Endothelial cell of umbilical vein (primary cell): ENCODE results near the gene BORA. TPM values are rescaled to one million over a fixed set of nuclear protein-coding genes. Genes with fewer than 3 reads are reported as not detected.

Experiments used
- BruUV-seq: library from RNA; stranded (reverse); fragments of 400-500 nt; replicated peaks from 2 replicates; lab custom pipeline; 2021; lab: Mats Ljungman, UMichigan
- CTCF ChIA-PET: fragments of 300-600, 350-600 bp; sonication (Branson Sonifier 250); formaldehyde crosslinking; loops from one replicate; lab custom pipeline; 2021; ENCODE audit warnings: antibody characterized with exemption, inconsistent platforms; lab: Charles Lee
- POLR2A ChIA-PET: fragments of 300-600, 350-600 bp; sonication (Branson Sonifier 250); formaldehyde crosslinking; loops from one replicate; lab custom pipeline; 2021; ENCODE audit warnings: antibody characterized with exemption, inconsistent platforms; lab: Charles Lee
- DNase-seq: peaks from one replicate; pipeline ENCODE4 v3.0.0-alpha.2; 2011; ENCODE audit warnings: low read depth, low spot score
- FAIRE-seq: peaks from 2 replicates; lab custom pipeline; 2011; peaks lifted over from hg19 to GRCh38; lab: Jason Lieb, UNC
- H2AFZ ChIP-seq: 2 replicates; pipeline ENCODE4 v1.6.0; 2012; ENCODE audit warnings: low read depth, low read length, control low read depth, inconsistent platforms
- H3K27ac ChIP-seq: 2 replicates; pipeline ENCODE4 v1.5.1; 2011; ENCODE audit warnings: low read depth, mild to moderate bottlenecking, control low read depth, low read length, moderate library complexity; ENCODE audit not compliant: insufficient read depth
- H3K27me3 ChIP-seq, 2 experiments: 2 replicates each; pipeline versions ENCODE4 v1.6.0 to v1.6.1; 2011; ENCODE audit warnings: low read length in 2 of 2, mixed read lengths in 1 of 2; ENCODE audit not compliant: control insufficient read depth in 2 of 2, insufficient read depth in 2 of 2
- H3K36me3 ChIP-seq, 2 experiments: 2 replicates in 1 of 2; 3 replicates in 1 of 2; pipeline ENCODE4 v1.5.1; 2011; ENCODE audit warnings: low read length in 2 of 2, mild to moderate bottlenecking in 1 of 2, moderate library complexity in 1 of 2; ENCODE audit not compliant: control insufficient read depth in 2 of 2, insufficient read depth in 2 of 2; ENCODE audit errors: extremely low read depth in 1 of 2
- H3K4me1 ChIP-seq: 3 replicates; pipeline ENCODE4 v1.5.1; 2011; ENCODE audit warnings: mild to moderate bottlenecking, low read length; ENCODE audit not compliant: control insufficient read depth, insufficient read depth; ENCODE audit errors: extremely low read depth
- H3K4me2 ChIP-seq: 2 replicates; pipeline ENCODE4 v1.6.1; 2011; ENCODE audit warnings: low read length, control low read depth, mixed read lengths; ENCODE audit not compliant: insufficient read depth
- H3K4me3 ChIP-seq, 3 experiments: fragments of 200-600 bp in 1 of 3; sonication (generic), shearing (Covaris generic) in 1 of 3; replicated peaks in 1 of 3; 2 replicates each; pipeline ENCODE4 v1.5.1; 2011 to 2016; ENCODE audit warnings: control low read depth in 3 of 3, low read length in 3 of 3, mild to moderate bottlenecking in 2 of 3, inconsistent platforms in 1 of 3, low read depth in 1 of 3, moderate library complexity in 1 of 3; ENCODE audit not compliant: insufficient read depth in 1 of 3
- H3K79me2 ChIP-seq: 2 replicates; pipeline ENCODE4 v1.6.0; 2012; ENCODE audit warnings: low read length, inconsistent platforms; ENCODE audit not compliant: control insufficient read depth, insufficient read depth
- H3K9ac ChIP-seq: replicated peaks from 2 replicates; pipeline ENCODE3; 2011; ENCODE audit warnings: low read length, control low read depth; ENCODE audit not compliant: insufficient read depth; ENCODE audit errors: extremely low read depth
- H3K9me1 ChIP-seq: replicated peaks from 3 replicates; pipeline ENCODE4 v1.6.0; 2011; ENCODE audit warnings: mild to moderate bottlenecking, low read length; ENCODE audit not compliant: control insufficient read depth, insufficient read depth; ENCODE audit errors: extremely low read depth
- H3K9me3 ChIP-seq: replicated peaks from 2 replicates; pipeline ENCODE4 v1.5.1; 2012; ENCODE audit warnings: low read length, inconsistent platforms; ENCODE audit not compliant: control insufficient read depth, insufficient read depth
- H4K20me1 ChIP-seq: replicated peaks from 2 replicates; pipeline ENCODE3; 2011; ENCODE audit warnings: mild to moderate bottlenecking, low read length; ENCODE audit not compliant: control insufficient read depth, insufficient read depth; ENCODE audit errors: extremely low read depth
- EZH2 ChIP-seq: IDR thresholded peaks from 2 replicates; pipeline ENCODE4 v1.6.1; 2012; ENCODE audit warnings: borderline replicate concordance, low read depth, mild to moderate bottlenecking, moderate library complexity, low read length, inconsistent platforms; ENCODE audit not compliant: severe bottlenecking
- FOS ChIP-seq: IDR thresholded peaks from 2 replicates; pipeline ENCODE4 v1.6.1; 2011; ENCODE audit warnings: mild to moderate bottlenecking, low read length, moderate library complexity, borderline replicate concordance; ENCODE audit not compliant: insufficient read depth
- GATA2 ChIP-seq: IDR thresholded peaks from 2 replicates; pipeline ENCODE4 v1.7.0; 2011; ENCODE audit warnings: low read depth, mild to moderate bottlenecking, moderate library complexity, mixed read lengths, low read length; ENCODE audit not compliant: insufficient read length, insufficient read depth
- JUN ChIP-seq: IDR thresholded peaks from 2 replicates; pipeline ENCODE4 v1.6.1; 2011; ENCODE audit warnings: borderline replicate concordance, low read depth; ENCODE audit not compliant: insufficient read length, insufficient read depth
- MYC ChIP-seq: IDR thresholded peaks from one replicate; pipeline ENCODE4 v1.6.1; 2011; ENCODE audit warnings: mild to moderate bottlenecking, low read depth, low read length
- POLR2A ChIP-seq: IDR thresholded peaks from 2 replicates; pipeline ENCODE4 v1.6.1; 2012; ENCODE audit warnings: low read depth, mild to moderate bottlenecking, control low read depth, low read length
- POLR2AphosphoS5 ChIP-seq: IDR thresholded peaks from 2 replicates; pipeline ENCODE4 v1.6.1; 2012; ENCODE audit warnings: low read depth, mild to moderate bottlenecking, control low read depth, low read length, moderate library complexity; ENCODE audit not compliant: insufficient read depth
- dilution Hi-C: fragments of 300-500 bp; cut with MboI; formaldehyde crosslinking; loops from one replicate; pipeline ENCODE4 v1.15.0; 2019; ENCODE audit warnings: low sequenced_read_pairs; ENCODE audit not compliant: extremely low pct_ligation_motif_present
- intact Hi-C: fragments of 100-400 bp; cut with micrococcal nuclease; formaldehyde crosslinking; loops from one replicate; pipeline ENCODE4 v1.10.0; 2022
- polyA plus RNA-seq, 4 experiments: library from polyadenylated mRNA; depleted of rRNA in 3 of 4; stranded (reverse) in 3 of 4; unstranded in 1 of 4; fragments of >200 nt; gene quantifications; 2 replicates each; pipeline versions ENCODE4 v1.2.1 to v1.2.3, GENCODE V29; 2011 to 2012; ENCODE audit warnings: missing spikeins in 1 of 4
- total RNA-seq: library from RNA; stranded (reverse); gene quantifications from 2 replicates; pipeline ENCODE4 v1.2.3, GENCODE V29; 2021
- TF ChIP-seq, protein P1 (sequence below), 2 donors: IDR thresholded peaks; 1 replicate in 1 of 2; 2 replicates in 1 of 2; pipeline ENCODE4 v1.5.1; 2011; ENCODE audit warnings: low read length in 2 of 2, mild to moderate bottlenecking in 2 of 2, moderate library complexity in 2 of 2, control low read depth in 1 of 2, inconsistent platforms in 1 of 2, low read depth in 1 of 2; ENCODE audit not compliant: insufficient read depth in 1 of 2; ENCODE audit errors: extremely low read depth in 1 of 2
- TF ChIP-seq, protein P2 (sequence below): IDR thresholded peaks from 2 replicates; pipeline ENCODE4 v1.6.1; 2011; ENCODE audit not compliant: insufficient read depth, insufficient read length

Gene BORA
- total and polyA plus RNA-seq, 2 donors (not counting 3 experiments of a cell fraction or from before 2014, with no cell fraction given): 3.2 to 11.2 TPM

DNA sequence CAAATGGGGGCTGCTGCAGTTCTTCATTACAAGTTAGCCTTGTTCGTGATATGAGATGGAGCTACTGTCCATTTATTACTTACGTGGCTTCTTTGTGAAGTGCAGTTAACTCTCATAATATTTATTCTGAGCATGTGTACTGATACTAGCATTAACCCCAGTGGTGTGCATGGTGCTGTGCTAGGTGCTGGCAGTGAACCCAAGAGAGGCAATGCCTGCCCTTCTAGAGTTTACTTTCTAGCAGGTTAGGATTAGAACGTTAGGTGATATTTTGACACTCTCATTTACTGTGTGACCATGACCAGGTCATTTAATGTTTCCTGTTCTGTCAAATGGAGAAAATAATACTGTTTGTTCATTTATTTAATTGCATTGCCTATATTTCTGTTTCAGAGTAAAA is 71.1 kb downstream of the BORA start:
- Histone ChIP-seq H3K4me2 (no peak overlapping the region), H3K36me3 (peaks cover 6 to 8% of the 10 kb centered on the region in 2 experiments), H3K9me3 (no peaks in the 10 kb centered on the region), H3K79me2 (peaks cover 3% of the 10 kb centered on the region), H3K4me3 (no peak overlapping the region), H4K20me1 (no peaks in the 10 kb centered on the region), H3K4me1 (no peaks in the 10 kb centered on the region), H3K27ac (no peak overlapping the region), H3K9me1 (no peaks in the 10 kb centered on the region), H3K9ac (no peak overlapping the region), H3K27me3 (no peaks in the 10 kb centered on the region), H2AFZ (no peak overlapping the region)
- POLR2A ChIA-PET: no interaction called here
- CTCF ChIA-PET: interaction anchor here (2.4 to 2.6 kb wide), 2 partner anchors 9 to 10 kb away, joined by 8 to 9 read pairs; no protein-coding TSS in a partner anchor
- BruUV-seq: no TSS peak
- intact Hi-C loops (no loop called here), dilution Hi-C loops (no loop called here)
- no peak for TF ChIP-seq POLR2A
- no peak for FAIRE-seq
- DNase-seq: no peak

DNA sequence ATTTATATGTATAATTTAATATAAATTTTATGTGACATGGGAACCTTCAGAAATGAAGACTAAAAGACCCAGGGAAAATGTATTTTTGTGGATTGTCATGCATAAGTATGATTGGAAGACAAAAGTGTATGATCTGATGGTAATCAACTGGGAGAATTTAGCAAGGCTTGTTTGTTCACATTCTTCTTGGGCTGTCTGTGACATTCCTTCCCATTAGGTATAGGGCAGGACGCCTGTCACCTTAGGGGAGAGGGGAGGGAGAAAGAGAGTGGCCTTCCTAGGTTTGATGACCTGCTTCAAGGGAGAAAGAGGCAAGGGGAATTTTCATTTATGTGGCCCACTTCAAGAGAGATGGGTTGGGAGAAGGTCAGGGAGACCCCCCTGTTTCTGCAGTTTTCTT is 76.6 kb downstream of the BORA start:
- Histone ChIP-seq H2AFZ (no peak overlapping the region), H3K36me3 (peaks cover 0 to 2% of the 10 kb centered on the region in 2 experiments), H3K79me2 (no peaks in the 10 kb centered on the region), H3K4me2 (no peak overlapping the region), H4K20me1 (no peaks in the 10 kb centered on the region), H3K9ac (no peak overlapping the region), H3K27me3 (no peaks in the 10 kb centered on the region), H3K4me3 (no peak overlapping the region), H3K4me1 (no peaks in the 10 kb centered on the region), H3K27ac (no peak overlapping the region), H3K9me1 (no peaks in the 10 kb centered on the region), H3K9me3 (no peaks in the 10 kb centered on the region)
- no TSS peak for BruUV-seq
- TF ChIP-seq MYC (no peak), GATA2 (no peak), POLR2AphosphoS5 (no peak), JUN (no peak), EZH2 (no peak), FOS (no peak), POLR2A (no peak)
- TF ChIP-seq, protein P1, sequence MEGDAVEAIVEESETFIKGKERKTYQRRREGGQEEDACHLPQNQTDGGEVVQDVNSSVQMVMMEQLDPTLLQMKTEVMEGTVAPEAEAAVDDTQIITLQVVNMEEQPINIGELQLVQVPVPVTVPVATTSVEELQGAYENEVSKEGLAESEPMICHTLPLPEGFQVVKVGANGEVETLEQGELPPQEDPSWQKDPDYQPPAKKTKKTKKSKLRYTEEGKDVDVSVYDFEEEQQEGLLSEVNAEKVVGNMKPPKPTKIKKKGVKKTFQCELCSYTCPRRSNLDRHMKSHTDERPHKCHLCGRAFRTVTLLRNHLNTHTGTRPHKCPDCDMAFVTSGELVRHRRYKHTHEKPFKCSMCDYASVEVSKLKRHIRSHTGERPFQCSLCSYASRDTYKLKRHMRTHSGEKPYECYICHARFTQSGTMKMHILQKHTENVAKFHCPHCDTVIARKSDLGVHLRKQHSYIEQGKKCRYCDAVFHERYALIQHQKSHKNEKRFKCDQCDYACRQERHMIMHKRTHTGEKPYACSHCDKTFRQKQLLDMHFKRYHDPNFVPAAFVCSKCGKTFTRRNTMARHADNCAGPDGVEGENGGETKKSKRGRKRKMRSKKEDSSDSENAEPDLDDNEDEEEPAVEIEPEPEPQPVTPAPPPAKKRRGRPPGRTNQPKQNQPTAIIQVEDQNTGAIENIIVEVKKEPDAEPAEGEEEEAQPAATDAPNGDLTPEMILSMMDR (IDR thresholded peaks at IDR 0.05; ENCODE audit: extremely low read depth in 1 of 2, insufficient read depth in 1 of 2, low read depth in 1 of 2, low read length in 2 of 2): no peak
- TF ChIP-seq, protein P2, sequence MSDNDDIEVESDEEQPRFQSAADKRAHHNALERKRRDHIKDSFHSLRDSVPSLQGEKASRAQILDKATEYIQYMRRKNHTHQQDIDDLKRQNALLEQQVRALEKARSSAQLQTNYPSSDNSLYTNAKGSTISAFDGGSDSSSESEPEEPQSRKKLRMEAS: no peak
- FAIRE-seq: no peak
- DNase-seq: no peak
- ChIA-PET POLR2A (no interaction called here), CTCF (no interaction called here)
- dilution Hi-C loops (no loop called here), intact Hi-C loops (no loop called here)
